Neural cell (in vitro differentiated cells): ENCODE measurements around the gene TGFBRAP1. TPM values are rescaled to one million over a fixed set of nuclear protein-coding genes. Genes with fewer than 3 reads are reported as not detected.

ENCODE experiments used
- H2AFZ ChIP-seq: fragments of 200-600, 300-800 bp; sonication (generic), shearing (Covaris generic); 2 replicates; pipeline ENCODE4 v1.6.0; 2014; ENCODE audit warnings: low read depth, mild to moderate bottlenecking, antibody characterized with exemption, low read length, moderate library complexity
- H3F3A ChIP-seq: fragments of 200-600 bp; shearing (Covaris generic); 2 replicates; pipeline ENCODE4 v1.6.1; 2016; ENCODE audit warnings: mild to moderate bottlenecking, moderate library complexity, mixed read lengths, antibody characterized with exemption, low read length; ENCODE audit not compliant: insufficient read depth, poor library complexity, severe bottlenecking
- H3K27ac ChIP-seq: fragments of 200-600, 300-800 bp; sonication (generic), shearing (Covaris generic); 2 replicates; pipeline ENCODE4 v1.5.1; 2014; ENCODE audit warnings: mild to moderate bottlenecking, low read length, moderate library complexity
- H3K27me3 ChIP-seq: fragments of 300-800, 200-600 bp; sonication (generic), shearing (Covaris generic); 2 replicates; pipeline ENCODE4 v1.6.0; 2014; ENCODE audit warnings: mild to moderate bottlenecking, low read depth, low read length, moderate library complexity; ENCODE audit not compliant: insufficient read depth
- H3K36me3 ChIP-seq: fragments of 300-800, 200-600 bp; sonication (generic), shearing (Covaris generic); 2 replicates; pipeline ENCODE4 v1.5.1; 2014; ENCODE audit warnings: mild to moderate bottlenecking, antibody characterized with exemption, low read length, moderate library complexity; ENCODE audit not compliant: insufficient read depth
- H3K4me2 ChIP-seq: fragments of 300-800, 200-600 bp; sonication (generic), shearing (Covaris generic); 2 replicates; pipeline ENCODE4 v1.6.0; 2014; ENCODE audit warnings: mild to moderate bottlenecking, low read length
- H3K4me3 ChIP-seq: fragments of 300-800, 200-600 bp; sonication (generic), shearing (Covaris generic); 2 replicates; pipeline ENCODE4 v1.5.1; 2014; ENCODE audit warnings: mild to moderate bottlenecking, low read length, moderate library complexity
- H3K79me2 ChIP-seq: fragments of 200-600 bp; shearing (Covaris generic); replicated peaks from 2 replicates; pipeline ENCODE4 v1.6.0; 2014; ENCODE audit warnings: mild to moderate bottlenecking, low read length, moderate library complexity; ENCODE audit not compliant: insufficient read depth
- H3K9ac ChIP-seq: fragments of 300-800, 200-600 bp; sonication (generic), shearing (Covaris generic); 2 replicates; pipeline ENCODE4 v1.6.1; 2016; ENCODE audit warnings: mild to moderate bottlenecking, low read length, mixed read lengths
- H3K9me2 ChIP-seq: fragments of 200-600 bp; shearing (Covaris generic); 2 replicates; pipeline ENCODE4 v1.6.1; 2016; ENCODE audit warnings: mild to moderate bottlenecking, low read length, mixed read lengths; ENCODE audit not compliant: insufficient read depth
- H3K9me3 ChIP-seq: fragments of 200-600, 300-800 bp; sonication (generic), shearing (Covaris generic); 2 replicates; pipeline ENCODE4 v1.6.1; 2016; ENCODE audit warnings: mild to moderate bottlenecking, mixed run types, low read length, moderate library complexity, mixed read lengths
- H4K20me1 ChIP-seq: fragments of 200-600 bp; shearing (Covaris generic); 2 replicates; pipeline ENCODE4 v1.6.1; 2016; ENCODE audit warnings: mild to moderate bottlenecking, mixed run types; ENCODE audit not compliant: insufficient read depth
- CTCF ChIP-seq: fragments of 450-650 bp; IDR thresholded peaks from 2 replicates; pipeline ENCODE4 v1.5.1; 2014; ENCODE audit warnings: antibody characterized with exemption, mild to moderate bottlenecking, moderate library complexity; ENCODE audit not compliant: poor library complexity, severe bottlenecking
- EP300 ChIP-seq: fragments of 450-650 bp; conservative IDR thresholded peaks from 2 replicates; pipeline ENCODE4 v1.6.1; 2014; ENCODE audit warnings: antibody characterized with exemption, mild to moderate bottlenecking, moderate library complexity; ENCODE audit not compliant: poor library complexity, severe bottlenecking
- EZH2 ChIP-seq: fragments of 200-600, 300-800 bp; shearing (Covaris generic), sonication (generic); IDR thresholded peaks from 2 replicates; pipeline ENCODE4 v1.6.1; 2014; ENCODE audit warnings: antibody characterized with exemption, low read length, borderline replicate concordance, mild to moderate bottlenecking; ENCODE audit not compliant: insufficient read depth, poor library complexity, severe bottlenecking
- MXI1 ChIP-seq: fragments of 450-650 bp; conservative IDR thresholded peaks from 2 replicates; pipeline ENCODE4 v1.6.1; 2014; ENCODE audit warnings: antibody characterized with exemption, mild to moderate bottlenecking; ENCODE audit not compliant: poor library complexity, severe bottlenecking
- POLR2AphosphoS5 ChIP-seq: IDR thresholded peaks from 2 replicates; pipeline ENCODE4 v1.6.1; 2012
- RAD21 ChIP-seq: fragments of 450-650 bp; conservative IDR thresholded peaks from 2 replicates; pipeline ENCODE4 v1.6.1; 2014; ENCODE audit warnings: antibody characterized with exemption, mild to moderate bottlenecking, moderate library complexity
- REST ChIP-seq: IDR thresholded peaks from 2 replicates; pipeline ENCODE4 v1.6.1; 2012; ENCODE audit warnings: borderline replicate concordance
- SMC3 ChIP-seq: fragments of 450-650 bp; conservative IDR thresholded peaks from 2 replicates; pipeline ENCODE4 v1.6.1; 2014; ENCODE audit warnings: antibody characterized with exemption, mild to moderate bottlenecking, moderate library complexity; ENCODE audit not compliant: poor library complexity
- TAF1 ChIP-seq: IDR thresholded peaks from 2 replicates; pipeline ENCODE4 v1.6.1; 2012; ENCODE audit warnings: low read depth
- polyA plus RNA-seq: library from polyadenylated mRNA; depleted of rRNA; stranded (reverse); fragments of >200 nt; gene quantifications from 2 replicates; pipeline ENCODE4 v1.2.3, GENCODE V29; 2014

TGFBRAP1 gene
- polyA plus RNA-seq, 1 donor from 2014 or later: 13.9 TPM

- Histone ChIP-seq H3K27me3 (no peaks in the 10 kb centered on the region), H4K20me1 (no peaks in the 10 kb centered on the region), H3F3A (no peaks in the 10 kb centered on the region), H3K9me2 (no peaks in the 10 kb centered on the region), H3K9me3 (no peaks in the 10 kb centered on the region), H3K79me2 (no peaks in the 10 kb centered on the region), H3K27ac (no peak overlapping the region), H2AFZ (no peak overlapping the region), H3K9ac (no peak overlapping the region), H3K36me3 (no peaks in the 10 kb centered on the region), H3K4me2 (no peak overlapping the region), H3K4me3 (no peak overlapping the region)
- TF ChIP-seq SMC3: no peak
- TF ChIP-seq TAF1: no peak
- TF ChIP-seq RAD21: no peak
- no peak for TF ChIP-seq EZH2
- no peak for TF ChIP-seq CTCF
- TF ChIP-seq MXI1: no peak
- TF ChIP-seq EP300: no peak
- TF ChIP-seq POLR2AphosphoS5: no peak
- TF ChIP-seq REST: no peak
These were observed 46.5 kb upstream of the TGFBRAP1 start for GRCh38 chr2:105376010-105376409.

DNA sequence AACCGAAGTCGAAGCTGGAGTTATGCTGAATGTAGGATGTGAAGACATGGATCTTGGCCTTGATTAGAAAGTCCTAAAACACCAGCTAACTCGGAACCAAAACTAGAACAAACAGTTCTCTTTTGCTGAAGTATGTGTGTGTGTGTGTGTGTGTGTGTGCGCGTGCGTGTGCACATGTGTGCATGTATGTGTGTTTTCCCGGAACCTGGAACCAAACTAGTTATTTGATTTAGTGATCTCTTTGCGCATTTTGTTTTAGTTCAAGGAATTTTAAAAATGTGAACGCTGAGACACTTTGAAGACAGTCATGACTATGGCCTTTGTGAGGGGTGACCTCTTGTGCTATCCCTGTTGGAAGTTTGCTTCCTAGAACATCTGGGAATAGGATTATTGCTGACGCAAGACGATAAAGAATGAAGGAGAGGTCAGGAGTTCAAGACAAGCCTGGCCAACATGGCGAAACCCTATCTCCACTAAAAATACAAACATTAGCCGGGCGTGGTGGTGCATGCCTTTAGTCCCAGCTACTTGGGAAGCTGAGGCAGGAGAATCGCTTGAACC, 45.5 kb upstream of the TGFBRAP1 start:
- H3K27me3 ChIP-seq: no peaks in the 10 kb centered on the region
- no peaks in the 10 kb centered on the region for H4K20me1 ChIP-seq
- H2AFZ ChIP-seq: no peak overlapping the region
- no peaks in the 10 kb centered on the region for H3K79me2 ChIP-seq
- no peak overlapping the region for H3K27ac ChIP-seq
- no peaks in the 10 kb centered on the region for H3K36me3 ChIP-seq
- no peak overlapping the region for H3K9ac ChIP-seq
- TF ChIP-seq MXI1 (no peak), SMC3 (no peak), POLR2AphosphoS5 (no peak), TAF1 (no peak), REST (no peak), EP300 (no peak), EZH2 (no peak), CTCF (no peak), RAD21 (no peak)
- H3K9me2 ChIP-seq: no peaks in the 10 kb centered on the region
- H3F3A ChIP-seq: no peaks in the 10 kb centered on the region
- H3K9me3 ChIP-seq: no peaks in the 10 kb centered on the region
- H3K4me2 ChIP-seq: no peak overlapping the region
- no peak overlapping the region for H3K4me3 ChIP-seq
